Stimulated activated CD8-positive, alpha-beta memory T cell treated with anti-CD3 and anti-CD28 coated beads, Interleukin-7, amount 100 ng/mL, for 1 hour (primary cell): ENCODE measurements around the gene PRF1.
A peak's percentile ranks its signal among the peaks of the same experiment; 100 is the strongest.
"Not testable (repeated sequence)": the region's sequence is repeated elsewhere in the genome, so short reads cannot be mapped to it uniquely, and the experiment has no call there.

ENCODE experiments used
- DNase-seq, 2 donors: peaks; one replicate each; pipeline ENCODE4 v3.0.0-alpha.2; 2020; ENCODE audit warnings: low read depth in 2 of 2

PRF1 gene

GRCh38 chr10:70593513-70593890 is 9.0 kb downstream of the PRF1 start:
- DNase-seq = no peak

DNA sequence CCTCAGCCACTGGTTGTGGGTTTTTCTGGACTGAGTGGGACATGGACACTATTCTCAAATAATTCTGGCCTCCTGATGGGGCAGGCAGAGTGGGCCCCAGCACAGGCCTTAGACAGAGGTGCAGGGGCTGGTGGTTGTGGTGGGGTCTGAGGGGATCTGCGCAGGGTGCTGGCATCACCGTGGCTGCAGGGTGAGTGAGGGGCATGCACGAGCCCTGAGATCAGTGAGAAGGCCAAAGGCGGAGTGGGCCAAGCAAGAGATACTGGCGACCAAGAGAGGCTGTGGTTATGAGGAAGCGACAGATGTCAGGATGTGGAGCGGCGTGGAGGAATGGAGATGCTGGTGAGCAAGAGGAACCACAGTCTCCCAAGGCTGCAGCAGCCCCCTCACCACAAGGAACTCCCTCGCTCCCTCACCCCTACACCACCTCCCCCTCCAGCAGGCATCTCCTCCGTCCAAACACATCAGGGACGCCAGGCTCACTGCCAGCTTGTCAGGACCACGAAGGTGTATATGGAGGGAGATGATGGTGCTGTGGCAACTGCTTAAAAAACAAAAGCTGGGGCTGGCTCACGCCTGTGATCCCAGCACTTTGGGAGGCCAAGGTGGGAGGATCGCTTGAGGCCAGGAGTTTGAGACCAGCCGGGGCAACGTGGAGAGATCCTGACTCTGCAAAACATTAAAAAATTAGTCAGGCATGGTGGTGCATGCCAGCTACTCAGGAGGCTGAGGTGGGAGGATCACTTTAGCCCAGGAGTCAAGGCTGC is 9.6 kb downstream of the PRF1 start:
- no peak for DNase-seq

DNA sequence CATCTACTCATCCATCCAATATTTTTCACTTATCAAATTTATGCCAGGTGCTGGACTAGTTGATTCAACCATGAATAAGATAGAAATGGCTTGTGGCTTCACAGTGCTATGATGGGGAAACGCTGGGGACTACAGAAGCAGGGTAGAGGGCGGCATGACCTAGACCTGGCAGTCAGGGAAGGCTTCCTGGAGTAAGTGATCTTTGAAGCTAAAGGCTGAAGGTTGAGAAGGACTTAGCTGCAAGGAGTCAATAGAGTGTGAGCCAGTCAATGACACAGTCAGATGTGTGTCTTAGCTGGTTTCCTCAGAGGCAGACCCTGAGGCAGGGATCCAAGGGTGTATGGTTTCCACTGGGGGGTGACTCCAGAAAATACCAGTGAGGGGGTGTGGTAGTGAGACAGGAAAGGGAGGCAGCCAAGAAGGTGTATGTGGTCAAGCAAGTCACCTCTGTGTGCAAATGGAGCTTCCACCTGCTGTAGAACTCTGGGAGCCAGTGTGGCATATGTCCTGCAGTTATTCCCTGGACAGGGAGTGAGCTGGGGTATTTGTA is 10.3 kb downstream of the PRF1 start:
- no peak for DNase-seq

DNA sequence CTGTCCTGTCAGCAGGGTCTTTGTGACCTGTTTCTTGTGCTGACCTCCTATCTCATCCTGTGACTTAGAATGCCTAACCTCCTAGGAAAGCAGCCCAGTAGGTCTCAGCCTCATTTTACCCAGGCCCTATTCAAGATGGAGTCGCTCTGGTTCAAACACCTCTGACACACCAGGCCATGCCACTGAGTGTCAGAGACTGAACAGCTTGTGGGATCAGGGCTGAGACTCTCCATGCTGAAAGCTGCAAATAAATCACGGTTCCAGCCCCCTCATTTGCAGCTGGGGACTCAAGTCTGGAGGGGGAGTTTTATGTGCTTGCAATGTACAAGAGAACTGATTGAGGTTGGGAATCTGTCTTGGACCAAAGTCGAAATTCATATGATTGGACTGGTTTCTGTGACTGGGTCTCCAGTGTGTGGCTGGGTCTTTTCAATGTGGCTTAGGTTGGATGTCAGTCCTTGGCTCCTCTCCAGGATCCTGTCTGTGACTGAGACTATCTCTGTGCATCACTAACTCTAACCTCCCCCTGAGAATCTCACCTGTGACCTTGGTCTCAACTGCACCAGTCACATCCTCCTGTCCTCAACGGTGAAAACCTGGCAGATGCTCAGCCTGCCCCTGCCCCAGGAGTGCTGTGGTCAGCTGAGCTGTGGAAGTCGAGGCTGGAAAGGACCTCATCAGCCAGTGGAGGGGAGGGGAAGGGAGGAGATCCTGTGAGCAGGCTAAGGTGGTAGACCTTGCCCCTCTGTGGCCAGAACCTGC is 11.7 kb downstream of the PRF1 start:
- no peak for DNase-seq

GRCh38 chr10:70589762-70590654 is 12.5 kb downstream of the PRF1 start:
- DNase-seq = no peak

- DNase-seq = no peak
Measured at GRCh38 chr10:70588859-70589570, 13.5 kb downstream of the PRF1 start.

DNA sequence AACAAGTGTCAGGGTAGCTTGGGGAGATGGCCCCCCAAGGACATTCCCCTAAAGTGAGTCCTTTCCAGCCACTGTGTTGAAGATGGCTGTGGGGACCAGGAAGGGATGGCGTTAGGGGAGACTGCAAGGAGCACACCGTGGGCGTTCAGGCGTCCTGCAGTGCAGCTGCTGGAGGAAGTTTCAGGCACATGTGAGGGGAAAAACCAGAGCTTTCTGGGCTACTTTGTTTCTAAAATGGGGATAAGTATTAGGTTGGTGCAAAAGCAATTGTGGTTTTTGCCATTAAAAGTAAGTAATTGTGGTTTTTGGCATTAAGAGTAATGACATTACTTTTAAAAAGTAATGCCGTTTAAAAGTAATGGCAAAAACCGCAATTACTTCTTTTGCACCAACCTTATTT is 14.3 kb downstream of the PRF1 start:
- no peak for DNase-seq

GRCh38 chr10:70587045-70587658 is 15.4 kb downstream of the PRF1 start:
- no peak for DNase-seq

DNA sequence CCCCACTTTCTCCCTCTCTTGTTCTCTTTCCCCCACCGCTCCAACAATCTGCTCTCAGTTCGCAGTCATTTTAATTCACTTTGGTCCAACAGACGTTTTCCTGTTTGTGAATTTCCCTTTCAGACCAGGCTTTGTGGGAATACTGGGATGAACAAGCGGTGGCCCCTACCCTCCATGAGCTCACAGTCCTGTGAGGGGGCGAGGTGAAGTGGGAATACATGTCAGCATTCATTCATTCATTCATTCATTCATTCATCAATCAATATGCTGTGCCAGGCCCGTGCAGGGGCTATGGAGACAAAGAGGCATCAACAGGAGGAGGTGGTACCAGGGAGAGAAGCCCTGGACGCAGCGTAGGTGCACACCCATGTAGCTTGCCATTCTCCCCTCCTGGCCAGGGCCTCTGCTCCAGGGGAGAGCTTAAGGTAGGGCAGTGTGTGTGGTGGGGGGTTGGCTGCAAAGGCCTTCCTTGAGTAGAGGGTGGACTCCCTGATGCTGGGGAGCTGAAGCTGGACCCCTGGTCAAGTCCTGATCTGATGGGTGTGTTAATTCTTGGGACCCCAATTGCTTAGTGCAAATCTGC is 16.1 kb downstream of the PRF1 start:
- no peak for DNase-seq

DNA sequence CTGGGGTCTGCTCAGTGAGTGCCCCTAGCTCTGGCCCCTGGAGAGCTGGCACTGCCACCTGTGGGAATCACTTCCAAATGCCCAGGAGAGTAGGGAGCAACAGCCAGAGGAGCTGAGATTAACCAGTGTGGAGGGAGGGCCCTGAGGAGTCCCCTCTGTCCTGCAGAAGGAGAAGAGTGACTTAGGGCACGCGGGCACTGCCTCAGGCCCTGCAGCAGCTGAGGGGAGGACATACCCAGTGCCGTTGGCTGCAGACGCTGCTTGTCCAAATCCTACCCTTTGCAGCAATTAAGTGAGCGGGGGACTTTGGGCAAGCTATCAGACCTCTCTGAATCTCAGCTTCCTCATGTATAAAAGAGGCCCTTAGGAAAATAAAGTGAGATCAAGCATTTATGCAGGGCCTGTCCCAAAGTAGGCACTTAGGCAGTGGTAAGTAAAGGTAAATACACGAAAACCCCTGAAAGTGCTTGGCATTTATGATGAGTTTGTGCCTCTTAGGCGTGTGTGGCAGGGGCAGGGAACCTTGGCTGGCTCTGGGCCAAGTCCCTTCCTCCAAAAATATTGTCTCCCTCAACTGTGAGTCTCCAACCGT is 16.9 kb downstream of the PRF1 start:
- DNase-seq = no peak

DNA sequence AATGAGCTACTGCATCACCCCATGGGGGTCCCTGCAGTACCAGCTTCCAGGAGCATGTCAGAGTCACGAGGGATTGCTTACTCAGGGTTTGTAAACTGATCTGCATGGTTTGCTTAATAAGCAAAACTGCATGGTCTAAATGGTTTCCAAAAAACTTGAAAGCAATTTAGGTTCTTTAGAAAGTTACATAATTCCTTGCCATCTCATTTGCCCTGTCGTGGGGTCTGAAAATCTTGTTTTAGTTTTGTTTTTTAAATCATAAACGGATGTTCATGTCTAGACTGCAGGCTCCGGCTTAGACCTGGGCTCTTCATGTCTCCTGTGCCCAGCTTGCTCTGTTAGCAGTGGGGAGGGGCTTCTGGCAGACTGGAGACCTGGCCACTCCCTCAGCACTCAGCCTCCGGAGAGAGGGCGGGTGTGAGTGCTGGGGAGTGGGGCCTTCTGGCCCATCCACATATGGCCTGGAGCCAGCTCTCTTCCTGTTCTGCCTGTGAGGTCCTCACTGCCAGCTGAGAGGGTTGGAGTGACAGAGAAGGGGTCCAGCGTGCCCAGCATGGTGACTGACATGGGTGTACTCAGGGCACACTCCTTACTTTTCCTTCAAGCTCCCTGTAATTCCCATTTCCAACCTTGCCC is 17.5 kb downstream of the PRF1 start:
- DNase-seq = no peak

DNA sequence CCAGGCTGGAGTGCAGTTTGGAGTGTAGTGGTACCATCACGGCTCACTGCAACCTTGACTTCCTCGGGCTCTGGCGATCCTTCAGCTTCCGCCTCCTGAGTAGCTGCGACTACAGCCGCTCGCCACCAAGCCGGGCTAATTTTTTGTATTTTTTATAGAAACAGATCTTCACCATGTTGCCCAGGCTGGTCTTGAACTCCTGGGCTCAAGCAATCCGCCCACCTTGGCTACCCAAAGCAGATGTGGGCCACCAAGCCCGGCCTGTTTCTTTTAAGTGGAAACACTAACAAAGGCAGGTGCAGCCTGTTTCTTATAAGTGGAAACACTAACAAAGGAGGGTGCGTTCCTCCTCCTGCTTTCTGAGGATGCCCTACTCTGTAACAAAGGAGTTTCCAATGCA is 18.2 kb downstream of the PRF1 start:
- DNase-seq = no peak

DNA sequence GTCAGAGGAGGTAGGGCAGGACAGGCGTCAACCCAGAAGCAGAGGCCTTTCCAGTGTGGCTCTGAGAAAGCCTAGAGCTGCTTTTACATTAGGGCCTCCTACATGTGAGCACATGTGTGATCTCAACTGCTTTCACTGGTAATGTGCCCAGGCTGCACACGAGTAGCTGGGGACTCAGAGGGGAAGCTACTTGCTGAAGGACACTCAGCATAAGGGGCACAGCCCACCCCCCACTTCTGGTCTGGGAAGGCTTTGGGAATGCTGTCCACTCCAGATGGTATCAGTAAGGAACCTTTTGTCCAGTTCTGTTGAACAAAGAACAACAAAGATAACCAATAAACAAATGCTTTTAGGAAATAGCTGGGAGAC is 18.9 kb downstream of the PRF1 start:
- DNase-seq = no peak

DNA sequence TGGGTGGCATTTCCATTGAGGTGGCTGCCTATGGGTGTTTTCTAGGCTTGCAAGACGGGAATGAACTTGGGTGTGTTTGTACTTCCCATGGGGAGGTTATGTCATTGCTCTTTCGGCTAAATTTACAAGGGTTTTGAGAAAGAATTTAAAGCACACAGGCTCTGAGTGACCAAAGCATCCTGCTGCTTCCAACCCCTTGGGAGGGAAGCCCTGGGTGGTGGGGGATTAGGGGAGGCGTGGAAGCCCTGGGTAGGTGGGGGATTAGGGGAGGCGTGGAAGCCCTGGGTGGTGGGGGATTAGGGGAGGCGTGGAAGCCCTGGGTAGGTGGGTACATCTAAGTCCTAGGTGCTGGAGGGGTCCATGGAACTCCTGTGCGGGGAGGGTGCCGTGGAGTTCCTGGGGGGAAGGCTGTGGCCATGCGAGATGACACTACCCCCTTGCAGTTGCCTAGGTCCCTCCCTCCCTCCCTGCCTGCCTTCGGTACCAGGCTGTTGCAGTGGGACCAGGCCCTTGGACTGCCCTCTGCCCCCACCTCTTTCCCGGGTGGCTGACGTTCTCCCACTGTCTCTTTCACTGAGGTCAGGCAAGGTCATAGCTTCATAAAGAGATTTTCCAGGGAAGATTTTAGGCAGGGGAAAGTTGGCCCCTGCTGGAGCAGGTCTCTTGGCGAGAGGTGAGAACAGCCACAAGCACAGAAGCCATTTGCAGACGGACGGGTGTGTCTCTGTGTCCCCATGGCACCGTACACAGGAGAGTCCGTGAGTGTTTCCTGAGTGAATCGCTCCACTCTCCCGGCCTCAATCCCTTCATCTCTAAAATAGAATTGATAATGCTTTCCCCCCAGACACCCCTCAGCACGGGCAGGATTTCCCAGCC is 19.5 kb downstream of the PRF1 start:
- no peak for DNase-seq

GRCh38 chr10:70581176-70581575 is 21.4 kb downstream of the PRF1 start:
- DNase-seq = not testable (repeated sequence)

- DNase-seq = no peak
Measured at GRCh38 chr10:70579234-70580002, 23.1 kb downstream of the PRF1 start.

- DNase-seq = peak; percentile 29 to 44
Measured at GRCh38 chr10:70578371-70578947, 24.1 kb downstream of the PRF1 start.
